GM19099 (cell line): ENCODE results near the gene SULT1A2.

ENCODE experiments used
- POLR2A ChIP-seq: IDR thresholded peaks from 3 replicates; pipeline ENCODE4 v1.6.1; 2011; ENCODE audit warnings: low read depth; ENCODE audit not compliant: insufficient read length; ENCODE audit errors: extremely low read depth

SULT1A2 gene

GRCh38 chr16:28597692-28598261 is 927 bp upstream of the SULT1A2 start:
- no peak for TF ChIP-seq POLR2A

DNA sequence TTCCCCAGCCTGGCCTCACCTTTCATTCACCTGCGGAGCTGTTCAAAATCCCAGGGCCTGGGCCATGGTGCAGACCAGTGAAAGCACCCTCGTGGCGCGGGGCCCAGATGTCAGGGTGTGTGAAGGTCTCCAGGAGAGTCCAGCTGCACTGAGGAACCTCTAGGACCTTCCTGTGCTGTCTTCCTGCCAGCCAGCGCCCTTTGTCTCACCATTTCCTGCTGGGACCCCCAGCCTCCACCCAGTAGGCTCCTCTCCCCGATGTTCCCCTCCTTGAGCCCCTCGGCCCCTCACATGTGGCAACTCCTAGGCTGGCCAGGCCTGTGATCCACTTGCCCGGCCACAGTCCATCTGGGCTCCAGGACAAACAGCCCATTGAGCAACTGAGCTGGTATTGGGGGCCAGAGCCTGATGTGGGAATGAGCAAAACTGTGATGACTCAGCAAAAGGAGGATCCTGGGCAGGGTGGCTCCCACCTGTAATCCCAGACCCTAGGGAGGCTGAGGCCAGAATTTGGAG is 677 bp downstream of the SULT1A2 start:
- no peak for TF ChIP-seq POLR2A

DNA sequence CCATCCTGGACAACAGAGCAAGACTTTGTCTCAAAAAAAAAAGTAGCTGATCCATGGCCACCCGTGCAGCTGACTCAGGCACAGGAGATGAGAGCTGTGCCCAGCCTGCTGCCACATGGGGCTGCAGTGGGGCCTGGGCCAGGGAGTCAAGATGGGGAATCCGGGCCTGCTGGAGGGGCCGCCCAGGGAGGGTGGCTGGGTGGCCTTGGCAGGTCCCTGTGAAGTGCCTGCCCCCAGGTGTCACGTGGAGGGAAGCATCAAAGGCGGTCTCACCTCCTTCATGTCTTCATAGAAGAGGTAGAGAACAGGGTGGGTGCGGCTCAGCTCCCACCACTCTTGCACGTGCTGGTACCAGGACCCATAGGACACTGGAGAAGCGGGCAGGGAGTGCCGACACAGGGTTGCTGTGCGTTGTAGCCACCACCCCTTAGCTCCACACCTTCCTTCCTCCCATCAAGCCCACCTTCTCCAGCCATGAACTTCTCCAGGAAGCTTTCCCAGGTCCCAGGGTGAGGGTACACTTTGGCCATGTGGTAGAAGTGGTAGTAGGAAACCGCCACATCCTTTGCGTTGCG is 3.8 kb downstream of the SULT1A2 start:
- TF ChIP-seq POLR2A = no peak

DNA sequence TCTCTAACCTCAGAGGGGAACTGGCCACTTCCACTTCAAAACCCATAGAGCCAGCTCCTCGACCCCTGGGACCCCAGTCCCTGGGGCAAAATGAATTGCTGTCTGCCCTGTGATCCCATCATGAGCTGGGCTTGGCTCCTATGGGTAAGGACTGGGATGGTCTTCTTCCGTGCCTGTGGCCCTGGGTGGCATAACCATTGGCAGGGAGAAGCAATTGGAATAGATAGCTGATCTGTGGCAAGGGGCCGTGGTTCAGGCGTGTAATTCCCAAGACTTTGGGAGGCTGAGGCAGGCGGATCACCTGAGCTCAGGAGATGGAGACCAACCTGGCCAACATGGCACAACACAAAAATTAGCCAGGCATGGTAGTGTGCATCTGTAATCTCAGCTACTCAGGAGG is 4.3 kb downstream of the SULT1A2 start:
- TF ChIP-seq POLR2A = no peak

GRCh38 chr16:28591355-28591754 is 5.5 kb downstream of the SULT1A2 start:
- TF ChIP-seq POLR2A = no peak

DNA sequence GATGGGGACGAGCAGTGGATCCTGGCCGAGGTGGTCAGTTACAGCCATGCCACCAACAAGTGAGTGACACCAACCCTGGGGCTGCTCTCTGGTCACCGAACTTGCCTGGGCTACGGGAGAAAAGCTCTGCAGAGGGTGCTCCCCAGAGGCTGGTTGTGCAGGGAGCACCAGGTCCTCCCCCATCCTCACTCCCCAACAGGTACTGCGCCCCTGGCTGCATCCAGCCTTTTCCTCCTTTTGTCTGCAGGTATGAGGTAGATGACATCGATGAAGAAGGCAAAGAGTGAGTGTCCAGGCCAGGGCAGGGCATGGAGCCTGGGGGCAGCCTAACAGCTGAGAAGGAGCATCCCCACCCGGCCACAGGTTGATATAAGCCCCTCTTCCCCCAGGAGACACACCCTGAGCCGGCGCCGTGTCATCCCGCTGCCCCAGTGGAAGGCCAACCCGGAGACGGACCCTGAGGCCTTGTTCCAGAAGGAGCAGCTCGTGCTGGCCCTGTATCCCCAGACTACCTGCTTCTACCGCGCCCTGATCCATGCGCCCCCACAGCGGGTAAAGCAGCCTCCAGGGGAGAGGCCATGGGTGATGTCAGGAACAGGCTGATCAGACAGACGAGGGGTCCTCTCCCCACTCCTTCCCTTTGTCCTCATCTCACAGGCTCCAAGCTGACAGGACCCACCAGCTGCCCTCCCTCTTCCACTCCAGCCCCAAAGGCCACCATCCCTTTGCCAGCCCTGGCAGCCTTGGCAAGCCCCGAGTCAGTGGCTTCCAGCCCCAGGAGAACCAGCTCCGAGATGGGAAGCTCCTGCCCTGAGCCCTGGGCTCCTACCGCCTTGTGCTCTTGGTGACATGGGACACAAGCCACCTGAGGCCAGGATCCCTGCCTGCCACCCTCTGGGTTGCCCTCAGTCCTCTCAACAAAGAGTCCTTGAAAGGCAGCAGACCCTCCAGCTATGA is 6.2 kb downstream of the SULT1A2 start:
- no peak for TF ChIP-seq POLR2A

- no peak for TF ChIP-seq POLR2A
Observed at GRCh38 chr16:28589930-28590329, 6.9 kb downstream of the SULT1A2 start.

DNA sequence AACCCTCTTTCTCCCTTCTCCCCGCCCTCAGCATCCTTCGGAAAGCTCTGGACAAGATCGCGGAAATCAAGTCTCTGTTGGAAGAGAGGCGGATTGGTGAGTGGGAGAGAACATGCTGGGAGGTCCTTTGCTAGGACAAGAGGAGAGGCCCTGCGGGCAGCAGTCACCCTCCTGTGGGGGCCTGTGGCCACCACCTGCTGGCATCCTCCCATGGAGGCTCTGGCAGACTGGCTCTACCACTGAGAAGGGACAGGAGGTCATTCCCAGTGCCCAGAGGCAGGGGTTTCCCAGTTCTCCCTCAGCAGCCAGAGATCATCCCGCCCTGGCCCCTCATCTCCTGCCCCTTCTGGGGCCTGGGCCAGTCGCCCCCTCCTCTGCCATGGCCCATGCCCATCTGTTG is 7.8 kb downstream of the SULT1A2 start:
- TF ChIP-seq POLR2A = no peak

DNA sequence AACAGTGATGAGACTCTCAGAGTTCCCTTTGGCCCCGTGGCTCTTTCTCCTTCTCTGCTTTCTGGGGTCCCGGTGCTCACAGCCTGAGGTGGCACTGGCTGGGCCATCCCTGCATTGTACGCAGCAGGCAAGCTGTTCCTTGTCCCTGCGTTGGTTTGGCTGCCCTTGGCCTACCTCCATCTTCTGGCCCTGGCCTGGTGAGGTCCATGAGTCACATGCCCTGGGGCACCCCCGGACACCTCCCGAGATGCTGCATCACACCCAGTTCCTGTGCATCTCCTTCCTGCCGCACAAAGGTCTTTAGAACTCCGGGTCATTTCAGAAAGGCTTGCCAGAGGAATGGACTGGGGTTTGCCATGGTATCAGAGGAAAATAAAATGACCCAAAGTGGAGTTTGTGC is 9.5 kb downstream of the SULT1A2 start:
- TF ChIP-seq POLR2A = no peak

- no peak for TF ChIP-seq POLR2A
Observed at GRCh38 chr16:28586466-28586865, 10.4 kb downstream of the SULT1A2 start.

DNA sequence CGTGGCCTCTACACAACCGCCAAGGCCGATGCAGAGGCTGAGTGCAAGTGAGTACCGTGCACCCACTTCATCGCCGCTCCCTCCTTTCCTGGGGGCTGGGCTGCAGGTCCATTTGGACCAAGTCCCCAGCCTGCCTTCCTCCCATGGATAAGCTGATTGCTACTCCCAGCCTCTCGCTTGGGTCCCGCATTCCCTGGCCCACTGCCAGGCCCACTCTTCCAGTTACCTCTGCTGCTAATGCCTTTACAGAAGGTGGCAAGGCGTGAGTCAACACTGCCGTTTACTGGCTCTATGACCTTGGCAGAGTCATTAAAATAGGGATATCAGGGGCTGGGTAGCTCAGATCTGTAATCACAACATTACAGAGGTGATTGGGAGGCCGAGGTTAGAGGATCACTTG is 11.2 kb downstream of the SULT1A2 start:
- no peak for TF ChIP-seq POLR2A

DNA sequence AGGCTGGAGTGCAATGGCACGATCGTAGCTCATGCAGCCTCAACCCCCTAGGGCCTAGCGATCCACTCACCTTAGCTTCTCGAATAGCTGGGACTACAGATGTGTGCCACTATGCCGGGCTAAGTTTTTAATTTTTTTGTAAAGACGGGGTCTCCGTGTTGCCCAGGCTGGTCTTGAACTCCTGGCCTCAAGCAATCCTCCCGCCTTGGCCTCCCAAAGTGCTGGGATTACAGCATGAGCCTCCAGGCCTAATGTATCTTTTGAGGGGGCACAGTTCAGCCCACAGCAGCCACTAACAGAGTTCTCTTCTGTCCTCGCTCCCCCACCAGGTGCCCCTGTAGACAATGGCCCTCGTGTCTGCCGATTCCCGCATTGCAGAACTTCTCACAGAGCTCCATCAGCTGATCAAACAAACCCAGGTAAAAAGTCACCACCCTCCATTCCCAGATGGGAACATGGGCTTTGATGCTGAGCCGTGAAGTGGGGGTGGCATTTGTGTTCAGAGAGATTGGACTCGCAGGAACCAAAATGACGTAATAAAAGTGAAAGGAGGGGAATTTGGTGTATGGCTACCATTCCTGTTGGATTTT is 16.0 kb downstream of the SULT1A2 start:
- no peak for TF ChIP-seq POLR2A

DNA sequence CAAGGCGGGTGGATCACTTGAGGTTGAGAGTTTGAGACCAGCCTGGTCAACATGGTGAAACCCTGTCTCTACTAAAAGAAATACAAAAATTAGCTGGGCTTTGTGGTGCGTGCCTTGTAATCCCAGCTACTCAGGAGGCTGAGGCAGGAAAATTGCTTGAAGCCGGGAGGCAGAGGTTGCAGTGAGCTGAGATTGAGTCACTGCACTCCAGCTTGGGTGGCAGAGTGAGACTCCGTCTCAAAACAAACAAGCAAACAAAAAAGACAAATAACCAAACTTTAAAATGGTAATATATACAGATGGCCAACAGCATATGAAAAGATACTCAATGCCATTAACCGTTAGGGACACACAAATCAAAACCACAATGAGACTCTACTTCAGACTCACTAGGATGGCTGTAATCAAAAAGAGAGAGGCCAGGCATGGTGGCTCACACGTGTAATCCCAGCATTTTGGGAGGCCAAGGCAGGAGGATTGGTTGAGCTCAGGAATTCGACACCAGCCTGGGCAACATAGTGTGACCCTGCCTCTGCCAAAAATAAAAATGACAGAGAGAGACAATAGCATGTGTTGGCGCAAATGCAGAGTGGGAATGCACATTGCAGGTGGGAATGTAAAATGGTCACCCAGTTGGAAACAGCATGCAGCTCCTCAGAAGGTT is 21.3 kb downstream of the SULT1A2 start:
- TF ChIP-seq POLR2A = no peak

DNA sequence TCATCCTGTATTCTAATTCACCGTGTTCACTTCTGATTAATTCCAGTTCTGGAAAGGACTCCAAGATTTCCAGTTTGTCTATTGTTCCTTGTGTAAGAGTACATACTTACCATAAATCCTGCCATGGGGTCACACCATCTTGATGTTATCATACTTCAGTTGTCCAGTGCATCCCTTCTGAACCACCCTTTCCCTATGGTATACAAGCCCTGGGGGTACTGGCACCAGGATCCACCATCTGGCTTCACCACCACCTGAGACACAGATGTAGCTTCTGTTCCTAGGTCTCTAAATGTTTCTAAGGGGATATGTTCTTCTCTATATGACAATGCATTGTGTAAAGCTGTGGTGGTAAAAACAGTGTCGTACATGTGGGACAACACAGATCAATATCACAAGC is 21.9 kb downstream of the SULT1A2 start:
- TF ChIP-seq POLR2A = no peak

DNA sequence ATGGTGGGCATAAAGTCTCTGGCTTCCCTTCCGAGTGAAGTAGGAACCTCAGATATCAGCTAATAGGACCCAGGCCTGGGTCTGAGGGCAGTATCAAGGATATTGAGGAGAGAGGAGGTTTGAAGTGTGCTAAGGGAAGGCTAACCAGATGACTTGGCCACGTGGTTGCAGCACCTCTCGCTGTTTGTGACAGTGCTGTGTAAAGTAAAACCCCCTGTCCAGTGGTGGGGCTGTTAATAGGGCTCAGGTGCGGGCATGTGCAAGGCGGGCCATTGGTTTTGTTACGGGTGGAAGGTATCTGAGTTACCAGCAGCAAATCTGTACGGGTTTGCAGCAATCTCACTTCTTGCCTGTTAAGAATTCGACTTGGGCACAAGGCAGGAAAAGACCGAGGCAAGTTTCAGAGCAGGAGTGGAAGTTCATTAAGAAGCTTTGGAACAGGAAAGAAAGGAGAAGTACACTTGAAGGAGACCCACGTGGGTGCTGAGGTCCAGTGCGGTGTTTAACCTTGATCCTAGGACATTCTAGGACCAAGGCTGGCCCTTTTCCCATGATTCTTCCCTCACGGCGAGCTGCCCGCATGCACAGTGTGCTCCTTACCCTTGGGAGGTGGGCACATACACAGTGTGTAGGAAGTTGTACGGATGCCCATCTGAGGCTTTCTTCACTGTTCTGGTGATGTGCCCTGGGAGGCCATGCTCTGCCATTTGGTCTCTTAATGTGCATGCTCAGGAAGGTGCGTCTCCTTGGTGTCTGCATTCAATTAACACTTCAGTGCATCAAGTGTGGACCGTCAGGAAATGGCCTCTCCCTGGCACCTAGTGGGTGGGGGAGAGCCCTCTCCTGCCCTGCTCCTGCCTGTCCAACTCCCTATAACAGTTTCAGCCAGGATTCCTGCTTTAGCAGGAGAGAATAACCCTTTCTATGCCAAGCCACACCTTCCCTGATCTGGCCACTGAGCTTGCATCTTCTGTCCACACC is 22.8 kb downstream of the SULT1A2 start:
- no peak for TF ChIP-seq POLR2A
